Left ventricle myocardium inferior (tissue), 1 donor: ENCODE measurements around the gene BEND3. TPM values are rescaled to one million over a fixed set of nuclear protein-coding genes. Genes with fewer than 3 reads are reported as not detected.

Source experiments
- DNase-seq: peaks from one replicate; pipeline ENCODE4 v3.0.0-alpha.2; 2020
- H3K27ac ChIP-seq: fragments of 200-600 bp; replicated peaks from 2 replicates; pipeline ENCODE4 v1.8.0; 2021
- H3K27me3 ChIP-seq: fragments of 200-600 bp; 2 replicates; pipeline ENCODE4 v1.8.0; 2021; ENCODE audit warnings: low read depth
- H3K36me3 ChIP-seq: fragments of 200-600 bp; 2 replicates; pipeline ENCODE4 v1.8.0; 2021
- H3K4me1 ChIP-seq: fragments of 200-600 bp; 2 replicates; pipeline ENCODE4 v1.8.0; 2021
- H3K4me3 ChIP-seq: fragments of 200-600 bp; 2 replicates; pipeline ENCODE4 v1.8.0; 2021; ENCODE audit warnings: mild to moderate bottlenecking, moderate library complexity
- H3K9me3 ChIP-seq: fragments of 200-600 bp; replicated peaks from 2 replicates; pipeline ENCODE4 v1.8.0; 2021
- intact Hi-C: fragments of 100-400 bp; cut with micrococcal nuclease; formaldehyde crosslinking; loops from one replicate; pipeline ENCODE4 v1.11.0; 2022
- total RNA-seq: library from RNA; stranded (reverse); fragmentation: NEBNext Ultra II Directional; extraction: Animal tissue kit (Norgen Biotek cat#: 25700); gene quantifications from one replicate; pipeline ENCODE4 v1.2.1, GENCODE V29; 2021
- TF ChIP-seq, protein P1 (sequence below): fragments of 200-600 bp; IDR thresholded peaks from 2 replicates; pipeline ENCODE4 v1.8.0; 2021; ENCODE audit warnings: antibody characterized with exemption, mild to moderate bottlenecking, borderline replicate concordance
- donor health status: DM: no; HTN: yes; CAD: no; lungs with severe emphysema.

Gene BEND3
- total RNA-seq, 1 donor from 2014 or later: 1.5 TPM

DNA sequence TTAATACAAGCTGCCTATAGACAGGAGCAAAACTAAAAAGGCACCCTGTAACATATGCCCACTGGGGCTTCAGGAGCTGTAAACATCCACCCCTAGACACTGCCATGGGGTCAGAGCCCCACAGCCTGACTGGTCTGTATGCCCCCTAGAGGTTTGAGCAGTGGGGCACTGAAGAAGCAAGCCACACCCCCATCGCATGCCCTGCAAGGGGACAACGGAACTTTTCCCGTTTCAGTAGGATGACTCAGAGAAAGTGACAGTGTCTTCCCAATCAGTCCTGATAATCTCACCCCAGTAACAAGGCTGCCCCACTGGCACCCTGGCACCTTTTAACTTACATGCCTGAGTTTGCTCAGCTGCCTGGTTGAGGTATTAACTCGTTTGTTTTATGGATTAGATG lies 35.9 kb downstream of the BEND3 start:
- H3K36me3 ChIP-seq: no peaks in the 10 kb centered on the region
- no peak for DNase-seq
- intact Hi-C loops: no loop called here
- no peaks in the 10 kb centered on the region for H3K4me1 ChIP-seq
- no peak overlapping the region for H3K27ac ChIP-seq
- no peaks in the 10 kb centered on the region for H3K27me3 ChIP-seq
- TF ChIP-seq, protein P1, sequence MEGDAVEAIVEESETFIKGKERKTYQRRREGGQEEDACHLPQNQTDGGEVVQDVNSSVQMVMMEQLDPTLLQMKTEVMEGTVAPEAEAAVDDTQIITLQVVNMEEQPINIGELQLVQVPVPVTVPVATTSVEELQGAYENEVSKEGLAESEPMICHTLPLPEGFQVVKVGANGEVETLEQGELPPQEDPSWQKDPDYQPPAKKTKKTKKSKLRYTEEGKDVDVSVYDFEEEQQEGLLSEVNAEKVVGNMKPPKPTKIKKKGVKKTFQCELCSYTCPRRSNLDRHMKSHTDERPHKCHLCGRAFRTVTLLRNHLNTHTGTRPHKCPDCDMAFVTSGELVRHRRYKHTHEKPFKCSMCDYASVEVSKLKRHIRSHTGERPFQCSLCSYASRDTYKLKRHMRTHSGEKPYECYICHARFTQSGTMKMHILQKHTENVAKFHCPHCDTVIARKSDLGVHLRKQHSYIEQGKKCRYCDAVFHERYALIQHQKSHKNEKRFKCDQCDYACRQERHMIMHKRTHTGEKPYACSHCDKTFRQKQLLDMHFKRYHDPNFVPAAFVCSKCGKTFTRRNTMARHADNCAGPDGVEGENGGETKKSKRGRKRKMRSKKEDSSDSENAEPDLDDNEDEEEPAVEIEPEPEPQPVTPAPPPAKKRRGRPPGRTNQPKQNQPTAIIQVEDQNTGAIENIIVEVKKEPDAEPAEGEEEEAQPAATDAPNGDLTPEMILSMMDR: no peak
- H3K4me3 ChIP-seq: no peak overlapping the region
- no peaks in the 10 kb centered on the region for H3K9me3 ChIP-seq

DNA sequence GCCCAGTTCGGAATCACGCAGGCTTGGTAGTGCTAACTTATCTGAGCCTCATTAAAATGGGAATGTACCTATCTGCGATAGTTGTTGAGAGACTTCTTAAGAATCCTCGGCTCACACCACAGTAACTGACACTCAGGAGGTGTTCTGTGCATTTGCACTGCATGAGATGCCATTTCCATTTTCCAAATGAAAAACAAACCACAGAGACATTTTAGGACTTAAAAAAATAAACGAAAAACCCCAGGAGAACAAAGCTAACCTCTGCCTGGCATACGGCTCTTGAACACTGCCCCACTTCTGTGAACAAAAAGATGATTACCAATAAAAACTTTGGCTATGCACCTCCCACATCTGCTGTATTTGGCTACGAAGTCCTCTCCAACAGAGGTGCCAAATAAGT lies 37.6 kb downstream of the BEND3 start:
- TF ChIP-seq, protein P1: no peak
- no peak for DNase-seq
- no peak overlapping the region for H3K27ac ChIP-seq
- intact Hi-C loops: no loop called here
- H3K4me3 ChIP-seq: no peak overlapping the region
- H3K27me3 ChIP-seq: no peaks in the 10 kb centered on the region
- H3K36me3 ChIP-seq: no peaks in the 10 kb centered on the region
- no peaks in the 10 kb centered on the region for H3K4me1 ChIP-seq
- no peaks in the 10 kb centered on the region for H3K9me3 ChIP-seq

DNA sequence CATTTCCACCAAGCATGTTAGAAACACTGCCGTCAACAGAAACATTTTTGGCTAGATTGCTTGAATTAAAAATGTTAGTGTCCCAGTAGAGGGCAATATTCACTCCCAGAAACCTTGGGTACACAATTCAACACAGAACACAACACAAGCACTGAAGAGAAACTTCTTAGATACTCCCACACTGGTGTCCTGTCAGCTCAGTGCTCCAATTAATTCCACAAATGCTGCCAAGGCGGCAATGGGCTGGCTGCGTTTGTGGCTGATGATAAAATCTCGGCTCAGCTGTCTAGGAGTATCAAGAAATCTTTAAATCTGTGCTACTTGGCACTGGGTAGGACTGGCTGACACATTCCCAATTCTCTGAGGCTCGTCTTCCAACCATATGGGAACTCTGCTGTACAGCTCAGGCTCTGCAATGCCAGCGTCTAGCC lies 39.3 kb downstream of the BEND3 start:
- no peaks in the 10 kb centered on the region for H3K4me1 ChIP-seq
- TF ChIP-seq, protein P1: no peak
- no peak overlapping the region for H3K27ac ChIP-seq
- no peak for DNase-seq
- H3K9me3 ChIP-seq: no peaks in the 10 kb centered on the region
- intact Hi-C loops: no loop called here
- H3K4me3 ChIP-seq: no peak overlapping the region
- no peaks in the 10 kb centered on the region for H3K36me3 ChIP-seq
- H3K27me3 ChIP-seq: no peaks in the 10 kb centered on the region

DNA sequence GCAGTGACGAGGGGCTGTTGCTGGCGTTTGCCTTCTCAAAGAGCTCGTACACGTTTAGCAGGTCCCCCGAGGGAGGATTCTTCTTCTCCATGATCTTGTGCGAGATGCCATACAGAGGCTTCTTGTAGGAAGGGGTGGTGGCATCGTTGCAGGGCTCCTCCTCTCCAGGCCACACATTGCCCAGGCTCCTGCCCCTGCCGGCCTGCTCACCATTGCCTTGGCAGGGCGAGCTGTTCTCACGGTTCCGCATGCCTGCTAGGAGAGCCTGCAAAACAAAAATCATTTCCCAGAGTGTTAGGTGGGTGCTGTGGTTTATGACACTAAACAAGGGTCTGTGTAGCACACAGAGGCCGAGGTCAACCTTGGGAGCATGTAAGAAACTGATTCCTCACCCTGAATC lies 44.6 kb downstream of the BEND3 start:
- H3K27ac ChIP-seq: no peak overlapping the region
- no peak overlapping the region for H3K4me3 ChIP-seq
- no peaks in the 10 kb centered on the region for H3K4me1 ChIP-seq
- peaks cover 19% of the 10 kb centered on the region for H3K36me3 ChIP-seq
- DNase-seq: no peak
- H3K9me3 ChIP-seq: no peaks in the 10 kb centered on the region
- intact Hi-C loops: no loop called here
- TF ChIP-seq, protein P1: no peak
- H3K27me3 ChIP-seq: no peaks in the 10 kb centered on the region

DNA sequence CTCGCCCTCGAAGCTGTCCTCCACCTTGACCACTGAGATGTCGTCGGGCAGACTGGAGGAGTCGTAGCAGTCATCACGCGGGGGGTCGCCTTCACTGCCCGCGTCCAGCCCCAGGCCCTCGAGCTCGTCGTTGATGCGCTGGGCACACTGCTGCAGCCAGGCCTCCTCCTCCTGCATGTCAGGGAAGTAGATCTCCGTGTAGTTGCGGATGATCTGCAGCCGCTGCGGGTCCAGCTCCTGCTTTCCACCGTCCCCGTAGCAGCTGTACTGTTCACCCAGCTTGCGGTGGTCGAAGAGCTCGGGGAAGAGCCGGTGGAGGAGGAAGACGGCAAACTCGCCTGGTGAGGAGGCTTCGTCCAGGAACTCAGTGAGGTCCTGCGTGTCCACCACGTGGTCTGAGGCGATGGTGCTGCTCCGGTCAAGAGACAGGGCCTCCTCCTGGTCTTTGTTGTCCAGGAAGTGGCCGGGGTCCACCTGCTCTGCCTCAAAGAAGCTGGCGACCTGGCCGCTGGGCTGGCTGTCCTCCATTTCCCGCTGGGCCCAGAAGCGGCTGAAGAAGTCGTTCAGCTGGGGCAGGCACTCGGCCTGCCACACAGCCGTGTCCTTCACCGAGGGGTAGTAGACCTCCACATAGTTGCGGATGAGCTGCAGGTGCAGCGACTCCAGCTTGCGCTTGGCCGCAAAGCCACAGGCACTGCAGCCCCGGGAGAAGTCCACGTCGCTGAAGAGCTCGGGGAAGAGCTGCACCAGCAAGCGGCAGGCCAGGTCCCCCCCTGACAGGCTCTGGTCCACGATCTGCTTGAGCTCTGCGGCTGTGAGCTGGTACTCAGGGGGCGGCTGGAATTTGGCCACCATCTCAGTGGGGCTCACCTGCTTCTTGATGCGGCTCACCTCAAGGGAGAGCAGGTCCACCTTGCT lies 45.4 kb downstream of the BEND3 start:
- Histone ChIP-seq H3K4me3 (no peak overlapping the region), H3K4me1 (peaks cover under 1% of the 10 kb centered on the region), H3K36me3 (peaks cover 19% of the 10 kb centered on the region), H3K9me3 (no peaks in the 10 kb centered on the region), H3K27me3 (no peaks in the 10 kb centered on the region), H3K27ac (no peak overlapping the region)
- no peak for DNase-seq
- TF ChIP-seq, protein P1: no peak
- intact Hi-C loops: no loop called here
